HG02943 (cell line): ENCODE measurements around the gene UGP2.
"Not testable (repeated sequence)": the region's sequence is repeated elsewhere in the genome, so short reads cannot be mapped to it uniquely, and the experiment has no call there.

Experiments
- ATAC-seq: cut with Tn5 transposase; IDR thresholded peaks from one replicate; pipeline ENCODE4 v1.9.1; 2021; ENCODE audit warnings: mild to moderate bottlenecking, low read depth, moderate library complexity; ENCODE audit not compliant: unreplicated experiment

Gene UGP2

GRCh38 chr2:63888490-63889402 lies 47.0 kb downstream of the UGP2 start:
- ATAC-seq: no peak

- no peak for ATAC-seq
These were observed 49.0 kb downstream of the UGP2 start for GRCh38 chr2:63890678-63891077.

- ATAC-seq: no peak
These were observed 49.9 kb downstream of the UGP2 start for GRCh38 chr2:63891488-63892030.

- no peak for ATAC-seq
These were observed 51.5 kb downstream of the UGP2 start for GRCh38 chr2:63893163-63893562.

GRCh38 chr2:63894167-63894566 lies 52.5 kb downstream of the UGP2 start:
- no peak for ATAC-seq

- no peak for ATAC-seq
These were observed 57.1 kb downstream of the UGP2 start for GRCh38 chr2:63898839-63899238.

GRCh38 chr2:63899639-63900038 lies 57.9 kb downstream of the UGP2 start:
- ATAC-seq: no peak

- no peak for ATAC-seq
These were observed 60.5 kb downstream of the UGP2 start for GRCh38 chr2:63902149-63902548.

- no peak for ATAC-seq
These were observed 61.3 kb downstream of the UGP2 start for GRCh38 chr2:63903003-63903402.

- no peak for ATAC-seq
These were observed 72.6 kb downstream of the UGP2 start for GRCh38 chr2:63914311-63914710.

GRCh38 chr2:63926815-63927214 lies 85.1 kb downstream of the UGP2 start:
- no peak for ATAC-seq

GRCh38 chr2:63932104-63932503 lies 90.4 kb downstream of the UGP2 start:
- not testable (repeated sequence) for ATAC-seq
